Measurements from ENCODE around the gene KRTAP4-12.
"Not testable (repeated sequence)": the region's sequence is repeated elsewhere in the genome, so short reads cannot be mapped to it uniquely, and the experiment has no call there.

Gene KRTAP4-12

DNA sequence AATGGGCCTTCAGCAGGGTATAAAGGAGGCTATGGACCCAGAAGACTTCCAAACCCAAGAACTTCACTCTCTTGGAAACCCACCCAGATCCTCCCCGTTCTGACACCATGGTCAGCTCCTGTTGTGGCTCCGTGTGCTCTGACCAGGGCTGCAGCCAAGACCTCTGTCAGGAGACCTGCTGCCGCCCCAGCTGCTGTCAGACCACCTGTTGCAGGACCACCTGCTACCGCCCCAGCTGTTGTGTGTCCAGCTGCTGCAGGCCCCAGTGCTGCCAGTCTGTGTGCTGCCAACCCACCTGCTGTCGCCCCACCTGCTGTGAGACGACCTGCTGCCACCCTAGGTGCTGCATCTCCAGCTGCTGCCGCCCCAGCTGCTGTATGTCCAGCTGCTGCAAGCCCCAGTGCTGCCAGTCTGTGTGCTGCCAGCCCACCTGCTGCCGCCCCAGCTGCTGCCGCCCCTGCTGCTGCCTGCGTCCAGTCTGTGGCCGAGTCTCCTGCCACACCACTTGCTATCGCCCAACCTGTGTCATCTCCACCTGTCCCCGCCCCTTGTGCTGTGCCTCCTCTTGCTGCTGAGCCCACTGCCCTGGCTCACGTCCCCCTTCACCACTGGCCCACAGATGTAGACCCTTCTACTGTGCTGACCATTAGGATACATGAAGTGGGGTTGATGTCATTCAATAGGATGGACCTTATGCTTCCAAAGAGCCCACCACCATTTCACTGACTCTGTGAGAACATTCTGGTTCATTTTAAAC is 39.7 kb downstream of the KRTAP4-12 start, which contains the start of gene KRTAP4-7:
Gene KRTAP4-7, plus strand, starts transcription at position 51 of the 757 bp plus-strand sequence. Its CDS starts 57 bp downstream, at position 108.
- not testable (repeated sequence) for DNase-seq

DNA sequence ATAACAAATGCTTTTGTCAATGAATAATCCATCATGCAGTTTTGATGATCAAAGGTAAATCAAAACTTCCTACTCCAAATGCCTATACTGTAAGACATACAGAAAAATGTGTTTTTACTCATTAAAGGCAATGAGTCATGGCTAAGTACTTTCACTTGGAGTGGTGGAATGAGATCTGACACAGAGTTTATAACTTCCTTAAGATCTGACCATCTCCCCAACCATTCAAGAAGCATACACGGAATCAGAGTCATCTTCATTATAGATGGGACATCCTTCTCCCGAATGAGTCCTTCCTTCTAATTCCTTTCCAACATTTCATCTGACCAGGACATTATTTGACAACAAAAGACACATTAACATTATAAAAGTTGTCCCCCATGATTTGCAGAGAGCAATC is 40.6 kb downstream of the KRTAP4-12 start:
- peak; percentile 82 for DNase-seq

DNA sequence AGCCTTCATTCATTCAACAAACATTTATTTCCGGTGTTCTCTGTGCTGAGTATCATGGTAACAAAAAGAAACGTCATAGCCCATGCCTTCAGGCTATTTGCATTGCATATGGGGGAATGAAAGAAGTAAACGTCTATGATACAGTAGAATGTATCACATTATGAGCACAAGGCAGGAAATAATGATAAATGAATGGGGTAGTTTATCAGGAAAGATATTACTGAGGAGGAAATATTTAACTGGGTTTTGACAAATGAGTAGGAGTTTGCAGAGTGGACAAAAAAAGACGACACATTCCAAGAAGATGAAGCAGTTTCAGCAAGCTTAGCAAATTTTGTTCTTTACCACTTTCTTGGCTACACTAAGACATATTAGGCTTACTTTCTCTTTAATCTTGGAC is 41.4 kb downstream of the KRTAP4-12 start:
- peak; percentile 43 for DNase-seq

DNA sequence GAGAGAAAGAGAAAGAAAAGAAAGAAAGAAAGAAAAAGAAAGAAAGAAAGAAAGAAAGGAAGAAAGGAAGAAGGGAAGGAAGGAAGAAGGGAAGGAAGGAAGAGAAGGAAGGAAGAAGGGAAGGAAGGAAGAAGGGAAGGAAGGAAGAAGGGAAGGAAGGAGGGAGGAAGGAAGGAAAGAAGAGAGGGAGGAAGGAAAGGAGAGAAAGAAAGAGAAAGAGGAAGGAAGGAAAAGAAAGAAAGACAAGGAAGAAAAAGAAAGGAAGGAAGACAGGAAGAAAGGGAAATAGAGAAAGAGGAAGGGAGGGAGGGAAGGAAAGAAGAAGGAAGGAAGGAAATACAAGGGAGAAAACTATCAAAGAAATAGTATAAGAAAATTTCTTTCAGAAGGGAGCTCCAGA is 47.2 kb downstream of the KRTAP4-12 start:
- no peak for DNase-seq

DNA sequence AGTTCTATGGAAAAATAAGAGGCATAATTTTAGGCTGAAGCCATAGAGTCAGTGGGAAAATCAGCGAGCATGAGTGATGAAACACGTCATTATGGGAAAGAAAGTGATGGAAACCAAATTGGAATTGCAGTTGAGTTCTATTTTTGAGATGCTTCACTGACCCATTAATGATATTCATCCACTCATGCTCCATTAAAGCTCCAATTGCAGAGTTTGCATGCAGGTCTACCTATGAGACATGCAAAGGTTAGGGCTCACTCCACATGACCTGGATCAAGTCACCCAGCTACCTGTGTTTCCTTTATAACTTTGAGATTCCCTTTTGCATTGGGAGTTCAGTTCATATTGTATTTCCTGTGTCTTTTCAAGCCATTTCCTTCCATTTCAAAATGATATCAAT is 50.3 kb downstream of the KRTAP4-12 start:
- DNase-seq = no peak
